Cardiac atrium fibroblast (primary cell): ENCODE data around the gene TMEM190. TPM values are rescaled to one million over a fixed set of nuclear protein-coding genes. Genes with fewer than 3 reads are reported as not detected.

Experiments used
- total RNA-seq: library from RNA; depleted of rRNA; stranded (reverse); fragments of >200 nt; gene quantifications from 2 replicates; pipeline ENCODE4 v1.2.3, GENCODE V29; 2015

TMEM190 gene
- total RNA-seq = not detected in 2 replicates

GRCh38 chr19:55376241-55376933 lies at the start of gene TMEM190:
Gene TMEM190 (plus strand): TSS chr19:55376826. CDS start chr19:55376854, 28 bp downstream.

GRCh38 chr19:55339105-55339888 lies 37.3 kb upstream of the TMEM190 start, which contains the start of gene KMT5C:
Gene KMT5C (plus strand): TSS chr19:55339876. CDS start chr19:55341937, 2,061 bp downstream.

GRCh38 chr19:55354698-55355212 lies 21.9 kb upstream of the TMEM190 start, which contains the start of gene COX6B2:
Gene COX6B2 (minus strand): TSS chr19:55354719. CDS start chr19:55354521, 198 bp downstream.

GRCh38 chr19:55362990-55363716 lies 13.5 kb upstream of the TMEM190 start, which contains the start of gene GARIN5B:
Gene GARIN5B (minus strand): TSS chr19:55363260. CDS start chr19:55363066, 194 bp downstream.

GRCh38 chr19:55370305-55370988 lies 6.2 kb upstream of the TMEM190 start, which contains the start of gene IL11:
Gene IL11 (minus strand): TSS chr19:55370463. CDS start chr19:55370310, 153 bp downstream.

GRCh38 chr19:55384131-55384919 lies 7.7 kb downstream of the TMEM190 start, which contains the start of gene TMEM238:
Gene TMEM238 (minus strand): TSS chr19:55384292. CDS start chr19:55384259, 33 bp downstream.

GRCh38 chr19:55385724-55386492 lies 9.3 kb downstream of the TMEM190 start, which contains the start of gene RPL28:
Gene RPL28 (plus strand): TSS chr19:55385932. CDS start chr19:55386358, 426 bp downstream.

GRCh38 chr19:55407550-55407799 lies 30.8 kb downstream of the TMEM190 start, which contains the start of gene UBE2S:
Gene UBE2S (minus strand): TSS chr19:55407788. CDS start chr19:55407589, 199 bp downstream.

Other genes with a start within 250 kb of the TMEM190 start
- gene TNNT1, start 227.6 kb upstream of the TMEM190 start, total RNA-seq = 3.2 TPM in 1 of 2 replicates, not detected in the other
- gene TNNI3, start 219.1 kb upstream of the TMEM190 start, total RNA-seq = not detected in 2 replicates
- 7.3 and 8.8 TPM in 2 replicates for gene DNAAF3, start 210.2 kb upstream of the TMEM190 start, total RNA-seq
- 0.54 and 1.1 TPM in 2 replicates for gene SYT5, start 196.5 kb upstream of the TMEM190 start, total RNA-seq
- gene PTPRH, start 167.3 kb upstream of the TMEM190 start, total RNA-seq = 4.2 and 5.3 TPM in 2 replicates
- gene TMEM86B, start 148.1 kb upstream of the TMEM190 start, total RNA-seq = 0.18 and 2.3 TPM in 2 replicates
- 29.1 and 42.4 TPM in 2 replicates for gene PPP6R1, start 117.8 kb upstream of the TMEM190 start, total RNA-seq
- 21.9 and 33.4 TPM in 2 replicates for gene HSPBP1, start 96.7 kb upstream of the TMEM190 start, total RNA-seq
- 6.1 and 10.2 TPM in 2 replicates for gene BRSK1, start 92.8 kb upstream of the TMEM190 start, total RNA-seq
- not detected in 2 replicates for gene TMEM150B, start 51.5 kb upstream of the TMEM190 start, total RNA-seq
- gene KMT5C, start 37.0 kb upstream of the TMEM190 start, total RNA-seq = 2.2 and 12.2 TPM in 2 replicates
- not detected in 2 replicates for gene COX6B2, start 22.1 kb upstream of the TMEM190 start, total RNA-seq
- gene GARIN5B, start 13.6 kb upstream of the TMEM190 start, total RNA-seq = not detected in 2 replicates
- 1.6 and 2.9 TPM in 2 replicates for gene IL11, start 6.4 kb upstream of the TMEM190 start, total RNA-seq
- gene TMEM238, start 7.5 kb downstream of the TMEM190 start, total RNA-seq = not detected in 2 replicates
- 461 and 521 TPM in 2 replicates for gene RPL28, start 9.1 kb downstream of the TMEM190 start, total RNA-seq
- gene UBE2S, start 31.0 kb downstream of the TMEM190 start, total RNA-seq = 40.5 and 48.0 TPM in 2 replicates
- not detected in 2 replicates for gene SHISA7, start 66.5 kb downstream of the TMEM190 start, total RNA-seq
- 94.4 and 116 TPM in 2 replicates for gene ISOC2, start 84.8 kb downstream of the TMEM190 start, total RNA-seq
- gene C19orf85, start 87.9 kb downstream of the TMEM190 start, total RNA-seq = not detected in 2 replicates
- gene ZNF628, start 99.8 kb downstream of the TMEM190 start, total RNA-seq = 2.4 and 12.8 TPM in 2 replicates
- gene NAT14, start 108.4 kb downstream of the TMEM190 start, total RNA-seq = 10.7 and 13.0 TPM in 2 replicates
- gene SSC5D, start 111.6 kb downstream of the TMEM190 start, total RNA-seq = 7.0 and 7.9 TPM in 2 replicates
- gene SBK2, start 160.3 kb downstream of the TMEM190 start, total RNA-seq = not detected in 2 replicates
- not detected in 2 replicates for gene SBK3, start 168.7 kb downstream of the TMEM190 start, total RNA-seq
- 4.5 and 6.5 TPM in 2 replicates for gene ZNF579, start 204.0 kb downstream of the TMEM190 start, total RNA-seq
- gene FIZ1, start 222.7 kb downstream of the TMEM190 start, total RNA-seq = 2.6 and 7.6 TPM in 2 replicates
- gene ZNF524, start 223.5 kb downstream of the TMEM190 start, total RNA-seq = 5.4 and 8.1 TPM in 2 replicates
- gene ZNF865, start 228.8 kb downstream of the TMEM190 start, total RNA-seq = 2.9 and 5.8 TPM in 2 replicates
- gene ZNF784, start 247.7 kb downstream of the TMEM190 start, total RNA-seq = 2.9 and 6.1 TPM in 2 replicates